ENCODE results near the gene ADGRB3.

GRCh38 chr6:68710916-68711315, 75.8 kb downstream of the ADGRB3 start:
- TF ChIP-seq CTCF (IDR thresholded peaks at IDR 0.05 in 8 of 11, conservative IDR thresholded peaks at IDR 0.05 in 3 of 11) (no peak), POLR2AphosphoS5 (IDR thresholded peaks at IDR 0.05) (no peak), POLR2A (IDR thresholded peaks at IDR 0.05) (no peak)

All from spleen (tissue), 7 donors.